HG03521 (cell line): ENCODE measurements around the gene PRR14L.

Experiments used
- ATAC-seq: cut with Tn5 transposase; IDR thresholded peaks from one replicate; pipeline ENCODE4 v1.9.1; 2021; ENCODE audit warnings: mild to moderate bottlenecking, moderate library complexity; ENCODE audit not compliant: unreplicated experiment

Gene PRR14L

GRCh38 chr22:31647066-31647465 is 102.9 kb downstream of the PRR14L start:
- no peak for ATAC-seq

GRCh38 chr22:31646186-31647019 is 103.5 kb downstream of the PRR14L start:
- ATAC-seq, result no peak

GRCh38 chr22:31639436-31640039 is 110.4 kb downstream of the PRR14L start:
- no peak for ATAC-seq

GRCh38 chr22:31637891-31638618 is 111.9 kb downstream of the PRR14L start:
- peak; percentile 52 for ATAC-seq

GRCh38 chr22:31637447-31637890 is 112.5 kb downstream of the PRR14L start:
- ATAC-seq, result peak; percentile 35

- no peak for ATAC-seq
Observed at GRCh38 chr22:31635638-31636306, 114.2 kb downstream of the PRR14L start.

- no peak for ATAC-seq
Observed at GRCh38 chr22:31631436-31631835, 118.5 kb downstream of the PRR14L start.
